HG03558 (cell line): Measurements from ENCODE around the gene FBN1.

Experiments used
- ATAC-seq: cut with Tn5 transposase; IDR thresholded peaks from one replicate; pipeline ENCODE4 v1.9.1; 2021; ENCODE audit warnings: moderate number of reproducible peaks; ENCODE audit not compliant: unreplicated experiment; ENCODE audit errors: extremely low read depth

FBN1 gene

DNA sequence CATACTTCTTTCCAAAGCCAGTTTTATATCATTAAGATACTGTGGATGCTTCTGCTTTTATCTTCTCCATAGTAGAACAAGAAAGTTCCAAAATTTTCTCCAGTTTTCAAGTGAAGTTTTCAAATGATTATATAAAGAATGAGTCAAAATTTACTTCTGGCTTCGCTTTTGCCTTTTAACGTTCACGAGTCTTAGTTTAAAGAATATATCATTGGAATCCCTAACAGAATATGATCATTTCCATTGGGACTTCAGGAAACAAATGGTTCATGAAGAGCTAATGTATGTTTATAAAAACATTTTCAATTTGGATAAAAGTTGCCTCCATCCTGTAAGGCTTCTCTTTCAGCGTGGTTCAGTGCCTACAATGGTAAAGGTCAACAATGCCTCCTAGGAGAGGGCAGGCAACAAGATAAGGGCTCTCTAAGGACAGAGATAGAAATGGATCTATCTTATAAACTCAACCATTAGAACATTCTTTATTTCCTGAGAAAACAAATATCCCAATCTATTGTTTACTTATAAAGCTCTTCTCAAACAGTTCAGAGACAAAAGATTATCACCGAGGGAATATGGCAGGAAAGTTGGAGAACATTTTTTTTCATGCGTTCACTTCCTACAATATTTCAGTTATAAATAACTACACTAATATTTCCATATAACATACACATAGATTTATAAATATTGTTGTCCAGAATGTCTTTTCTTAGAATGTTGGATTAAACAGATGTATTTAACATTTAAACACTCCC lies 60.5 kb downstream of the FBN1 start:
- ATAC-seq: no peak

- ATAC-seq: no peak
Observed at GRCh38 chr15:48584090-48584811, 61.3 kb downstream of the FBN1 start.

DNA sequence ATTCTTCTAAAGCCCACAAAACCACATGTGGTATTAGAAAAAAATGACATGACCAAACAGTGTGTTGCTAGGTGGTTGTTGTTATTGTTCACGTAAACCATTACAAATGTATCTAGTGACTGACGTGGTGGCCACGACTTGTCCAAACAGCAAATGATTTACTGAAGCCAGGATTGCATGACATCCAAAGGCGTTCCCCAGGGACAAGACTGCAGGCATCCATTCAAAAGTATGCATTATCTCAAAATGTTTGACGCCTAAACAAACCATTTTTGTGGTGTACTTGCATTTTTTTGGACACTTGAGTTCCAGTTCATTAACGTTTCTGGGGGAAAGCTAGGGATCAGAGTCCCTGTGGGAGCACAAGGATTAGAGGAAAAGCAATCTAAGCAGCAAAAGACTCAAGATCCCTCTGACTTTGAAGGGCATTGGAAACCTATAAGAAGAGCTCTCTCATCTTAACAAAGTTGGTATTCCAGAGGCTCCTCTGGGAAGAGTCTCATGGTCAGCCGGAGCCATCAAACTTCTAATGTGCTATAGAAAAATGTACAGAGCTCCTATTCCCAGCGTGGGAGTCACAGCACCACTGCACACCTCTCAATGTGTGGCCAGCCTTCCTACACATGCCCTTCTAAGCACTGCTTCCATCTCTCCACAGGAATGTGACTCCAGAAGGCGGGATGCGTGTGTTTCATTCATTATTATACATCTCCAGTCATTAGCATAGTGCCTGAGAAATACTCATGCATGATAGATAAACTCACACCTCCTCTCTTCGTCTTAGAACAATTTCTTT lies 62.9 kb downstream of the FBN1 start:
- ATAC-seq: no peak

DNA sequence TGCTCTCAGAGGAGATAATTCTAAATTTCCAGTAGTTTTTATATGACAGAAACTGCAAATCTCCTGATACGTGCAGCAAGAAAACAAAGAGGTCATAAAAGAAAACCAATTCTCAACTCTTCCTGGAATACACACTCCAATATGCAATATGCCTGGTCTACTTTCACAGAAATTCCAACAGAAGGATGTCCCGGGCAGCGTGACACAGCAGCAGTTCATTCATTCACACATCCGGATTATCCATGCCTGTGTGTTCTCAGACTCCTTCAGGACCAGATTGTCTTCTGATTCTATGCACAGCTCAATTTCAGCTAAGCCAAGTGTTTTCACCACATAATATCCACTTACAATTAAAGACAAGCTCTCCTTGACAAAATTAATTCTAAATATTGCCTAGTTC lies 64.3 kb downstream of the FBN1 start:
- ATAC-seq: no peak

- no peak for ATAC-seq
Observed at GRCh38 chr15:48580736-48581135, 64.8 kb downstream of the FBN1 start.

DNA sequence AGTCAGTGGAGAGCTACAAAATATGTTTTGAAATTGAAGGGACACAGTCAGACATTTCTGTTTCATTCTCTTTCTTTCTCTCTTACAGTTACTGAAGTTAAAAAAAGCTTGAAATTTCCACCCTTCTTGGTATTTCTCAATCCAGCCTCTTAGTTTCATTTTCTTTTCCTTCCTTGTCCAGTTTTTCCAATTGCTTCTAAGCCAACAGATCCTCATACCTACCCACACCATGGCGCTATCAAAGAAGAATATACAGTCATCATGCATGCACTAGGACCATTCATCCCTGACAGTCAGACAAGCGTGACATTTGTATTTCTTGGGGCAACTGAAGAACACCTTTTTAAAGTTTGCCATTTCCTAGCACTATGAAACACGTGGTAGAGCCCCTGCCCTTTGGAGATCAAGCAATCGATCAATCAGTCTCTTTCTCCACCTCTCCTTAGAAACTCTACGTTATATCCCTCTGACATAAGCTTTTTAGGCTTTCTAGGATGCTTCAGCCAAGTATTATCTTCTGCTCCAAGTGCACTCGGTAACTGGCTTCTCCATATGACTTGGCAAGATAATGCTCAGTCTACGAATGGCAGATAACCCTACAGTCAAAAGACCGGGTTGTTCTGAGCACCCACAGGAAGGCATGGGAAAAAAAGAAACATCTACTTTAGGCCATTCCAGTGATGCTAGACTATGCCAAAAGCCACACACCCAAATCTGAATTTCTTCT lies 65.4 kb downstream of the FBN1 start:
- ATAC-seq: no peak

- no peak for ATAC-seq
Observed at GRCh38 chr15:48578965-48579364, 66.5 kb downstream of the FBN1 start.

DNA sequence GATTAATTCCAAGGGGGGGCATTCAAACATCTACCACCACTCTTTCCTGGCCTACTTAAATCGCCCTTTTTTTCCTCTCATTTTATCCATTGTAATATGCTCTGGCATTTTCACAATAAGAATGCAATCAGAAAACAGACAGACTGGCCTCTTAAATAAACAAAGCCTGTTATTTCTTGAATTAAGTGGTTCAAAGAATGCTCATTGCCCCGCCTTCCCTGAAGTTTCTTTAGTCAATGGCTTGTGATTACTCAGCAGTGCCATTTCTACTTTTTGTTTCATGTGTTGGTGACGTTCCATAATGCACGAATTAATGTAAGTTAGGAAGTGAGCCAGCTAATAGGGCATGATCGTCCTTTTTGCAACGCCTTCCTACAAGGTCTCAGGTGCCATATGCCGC lies 68.0 kb downstream of the FBN1 start:
- no peak for ATAC-seq

DNA sequence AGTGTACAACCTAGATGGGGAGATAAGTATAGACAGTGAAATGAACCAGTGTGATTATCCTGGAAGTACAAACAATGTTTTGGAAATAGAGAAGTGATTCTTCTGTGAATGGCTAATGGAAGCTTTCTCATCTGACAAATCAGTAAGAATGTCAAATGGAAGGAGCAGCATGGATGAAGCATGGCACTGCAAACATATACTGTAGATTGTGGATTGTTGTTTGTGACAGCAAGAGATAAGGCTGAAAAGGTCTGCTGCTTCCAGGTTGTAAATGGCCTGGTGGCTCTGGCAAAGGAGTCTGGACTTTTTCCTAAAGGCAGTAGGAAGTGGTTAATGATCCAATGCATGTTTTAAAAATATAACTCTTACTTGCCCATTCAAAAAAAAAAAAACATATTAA lies 71.3 kb downstream of the FBN1 start:
- no peak for ATAC-seq

DNA sequence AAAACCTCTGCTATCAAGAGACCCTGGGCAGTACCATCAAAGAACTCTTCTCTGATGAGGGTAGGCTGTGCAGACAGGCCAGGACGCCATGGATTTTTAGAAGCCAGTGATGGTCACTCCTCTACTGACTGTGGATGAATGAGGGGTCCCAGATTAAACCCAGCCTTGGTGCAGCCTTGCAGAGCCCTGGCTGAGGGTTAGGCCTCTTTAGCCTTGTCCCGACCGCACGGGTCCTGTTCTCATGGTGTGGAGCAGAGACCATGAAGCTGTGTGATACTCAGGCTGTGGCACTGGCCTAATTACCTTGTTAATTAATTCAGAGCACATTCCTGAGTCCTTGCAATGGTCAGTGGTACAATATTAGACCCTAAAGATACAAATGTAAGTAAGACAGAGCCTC lies 71.7 kb downstream of the FBN1 start:
- no peak for ATAC-seq

- no peak for ATAC-seq
Observed at GRCh38 chr15:48572823-48573222, 72.7 kb downstream of the FBN1 start.

GRCh38 chr15:48571510-48571909 lies 74.0 kb downstream of the FBN1 start:
- ATAC-seq: no peak

DNA sequence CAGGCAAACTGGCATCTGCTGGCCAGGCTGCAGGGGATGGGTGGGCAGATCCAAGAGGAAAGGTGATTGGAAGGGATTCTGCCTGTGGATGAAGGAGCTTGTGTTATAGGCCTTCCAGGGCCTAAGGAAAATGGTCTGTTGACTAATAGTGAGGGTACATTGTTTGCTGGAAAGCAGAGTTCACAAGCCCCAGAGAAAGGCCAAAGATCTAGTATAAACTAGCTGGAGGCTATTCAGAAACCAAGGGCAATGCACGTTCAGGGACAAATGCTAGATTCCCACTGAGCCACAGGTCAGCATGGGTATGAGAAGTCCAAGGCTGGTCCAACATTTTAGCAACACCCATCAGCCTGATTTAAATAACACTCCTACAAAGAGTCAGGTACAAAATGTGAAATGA lies 74.7 kb downstream of the FBN1 start:
- ATAC-seq: no peak

GRCh38 chr15:48569591-48570302 lies 75.8 kb downstream of the FBN1 start:
- no peak for ATAC-seq

DNA sequence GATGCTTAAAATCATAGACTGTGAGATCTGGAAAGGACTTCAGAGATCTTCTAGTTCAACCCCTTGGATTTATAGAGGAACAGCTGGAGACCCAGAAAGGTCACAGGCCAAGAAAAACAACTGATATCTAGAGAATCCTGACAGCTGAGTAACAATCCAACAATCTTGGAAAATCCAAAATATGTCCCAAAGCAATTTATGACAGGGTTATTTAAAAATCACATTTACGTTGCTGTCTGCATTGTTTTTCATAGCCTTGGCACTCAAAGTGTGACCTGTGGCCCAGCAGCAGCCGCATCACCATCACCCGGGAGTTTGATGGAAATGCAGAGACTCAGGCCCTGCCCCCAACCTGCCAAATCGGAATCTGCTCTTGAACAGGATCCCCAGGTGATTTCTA lies 78.8 kb downstream of the FBN1 start:
- ATAC-seq: no peak

DNA sequence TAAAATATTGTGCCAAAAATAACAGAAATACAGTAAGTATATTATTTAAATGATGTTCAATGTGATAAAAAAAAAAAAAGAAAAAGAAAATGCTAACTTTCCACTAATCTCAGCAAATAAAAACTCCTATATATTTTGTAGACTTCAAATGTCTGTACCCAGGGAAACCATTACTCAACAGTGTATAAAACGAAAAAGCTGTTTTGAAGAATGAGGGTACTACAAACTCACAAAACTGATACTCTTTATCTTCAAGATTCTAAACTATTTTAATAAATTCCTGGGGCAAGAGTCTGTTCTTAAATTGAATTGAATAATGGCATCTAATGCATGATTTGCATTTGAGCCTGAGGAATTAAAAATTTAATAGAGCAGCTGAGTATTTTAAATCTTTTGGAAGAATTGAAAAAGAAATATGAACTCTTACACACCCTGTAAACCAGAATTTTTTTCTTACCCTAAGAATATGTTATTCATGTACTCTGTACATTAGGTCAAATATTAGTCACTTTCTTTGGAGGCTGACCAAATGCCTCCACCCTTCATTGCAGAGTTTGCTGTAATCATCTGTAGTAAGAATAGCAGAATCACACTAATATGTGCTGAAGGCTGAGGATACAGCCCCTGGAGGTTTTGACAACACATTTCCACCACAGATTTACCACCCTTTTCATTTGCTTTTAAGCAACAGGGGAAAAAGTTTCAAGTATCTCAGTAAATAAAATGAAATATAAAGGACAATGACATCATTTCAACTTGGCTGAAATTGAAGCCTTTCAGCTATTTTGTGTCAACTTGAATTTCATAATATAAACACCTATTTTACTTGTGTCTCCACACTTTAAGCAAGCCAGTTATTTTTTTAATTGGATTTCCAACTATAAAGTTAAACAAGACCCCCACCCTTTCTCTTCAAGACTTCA lies 79.7 kb downstream of the FBN1 start:
- no peak for ATAC-seq

- no peak for ATAC-seq
Observed at GRCh38 chr15:48564690-48565089, 80.8 kb downstream of the FBN1 start.

DNA sequence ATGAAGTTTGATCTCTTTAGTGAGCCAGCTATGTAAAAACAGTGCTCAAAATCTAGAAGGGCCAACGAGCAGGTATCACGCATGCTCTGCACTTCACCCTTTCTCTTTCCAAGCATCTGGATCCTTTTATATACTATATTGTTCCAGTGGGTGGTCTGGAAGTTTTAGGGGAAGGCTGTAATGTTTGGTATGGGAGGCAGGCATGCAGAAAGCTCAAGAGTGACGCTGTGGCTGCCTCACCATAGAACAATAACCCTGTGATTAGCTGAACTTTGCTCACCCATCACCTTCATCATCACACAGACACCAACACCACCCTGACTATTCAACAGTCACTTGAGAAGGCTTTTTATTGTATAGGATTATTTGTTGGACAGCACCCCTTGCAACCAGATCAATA lies 81.6 kb downstream of the FBN1 start:
- ATAC-seq: no peak
